ENCODE measurements around the gene MINAR1. TPM values are rescaled to one million over a fixed set of nuclear protein-coding genes. Genes with fewer than 3 reads are reported as not detected.

The MINAR1 gene
- total RNA-seq, 1 donor from 2014 or later, result 0.82 TPM

GRCh38 chr15:79463781-79464270, 31.7 kb downstream of the MINAR1 start:
- no peak for DNase-seq

DNA sequence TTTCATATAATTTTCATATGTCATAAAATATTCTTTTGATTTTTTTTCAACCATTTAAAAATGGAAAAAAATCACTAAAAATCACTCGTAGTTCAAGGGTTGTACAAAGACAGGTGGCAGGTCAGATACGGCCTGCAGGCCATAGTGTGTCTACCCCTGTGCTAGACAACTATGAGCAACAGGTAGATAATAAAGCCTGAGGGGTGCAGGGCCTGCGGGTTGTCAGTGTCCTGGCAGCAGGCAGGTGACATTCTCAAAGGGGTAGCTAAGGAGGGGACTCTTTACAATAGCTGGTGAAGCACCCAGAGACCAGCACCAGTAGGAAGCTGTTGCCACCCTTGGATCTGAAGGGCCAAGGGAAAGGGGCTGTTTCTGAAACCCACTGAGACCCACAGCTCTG, 34.4 kb downstream of the MINAR1 start:
- no peak for DNase-seq

GRCh38 chr15:79467865-79468586, 35.9 kb downstream of the MINAR1 start:
- no peak for DNase-seq

DNA sequence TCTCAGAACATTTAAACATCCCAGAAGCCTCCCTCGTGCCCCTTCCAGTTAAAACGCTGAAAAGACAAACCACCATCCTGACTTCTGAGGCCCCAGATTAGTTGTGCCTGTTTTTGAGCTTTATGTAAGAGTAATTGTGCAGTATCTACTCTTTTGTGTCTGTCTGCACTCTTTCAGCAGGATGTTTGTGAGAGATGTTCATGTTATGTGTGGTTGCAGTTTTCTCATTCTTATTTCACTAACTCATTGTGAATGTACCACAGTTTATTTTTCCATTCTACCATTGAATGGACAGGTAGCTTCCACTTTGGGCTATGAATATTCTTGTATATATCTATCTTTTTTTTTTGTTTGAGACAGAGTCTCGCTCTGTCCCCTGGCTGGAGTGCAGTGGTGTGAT, 40.3 kb downstream of the MINAR1 start:
- no peak for DNase-seq

GRCh38 chr15:79474252-79474651, 42.1 kb downstream of the MINAR1 start:
- no peak for DNase-seq

GRCh38 chr15:79475306-79475705, 43.2 kb downstream of the MINAR1 start:
- no peak for DNase-seq

- no peak for DNase-seq
Observed at GRCh38 chr15:79478108-79478507, 46.0 kb downstream of the MINAR1 start.

DNA sequence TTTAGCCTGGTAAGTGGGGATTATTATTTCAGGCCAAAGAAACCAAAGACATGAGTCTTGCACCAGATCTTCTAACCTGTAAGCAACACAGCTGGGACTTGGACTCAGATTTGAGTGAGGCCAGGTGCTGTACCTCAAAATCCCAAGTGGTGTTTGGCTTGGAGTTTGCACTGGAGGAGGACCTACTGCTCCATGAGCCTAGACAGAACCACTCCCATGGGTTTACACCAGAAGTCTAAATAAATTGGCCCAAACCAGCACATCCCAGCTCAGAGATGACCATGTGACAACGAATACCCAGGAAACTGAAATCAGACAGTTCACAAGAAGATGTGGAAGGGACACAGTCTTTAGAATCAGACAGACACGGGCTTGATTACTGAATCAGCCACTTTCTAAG, 47.5 kb downstream of the MINAR1 start:
- DNase-seq, result no peak

GRCh38 chr15:79481793-79482192, 49.7 kb downstream of the MINAR1 start:
- no peak for DNase-seq

Other genes starting within 250 kb of the MINAR1 start
- 0.21 TPM for gene ANKRD34C, start 149.6 kb upstream of the MINAR1 start, total RNA-seq
- gene TMED3, start 121.2 kb upstream of the MINAR1 start, total RNA-seq, result 41.3 TPM